ENCODE data around the gene BACE2. TPM values are rescaled to one million over a fixed set of nuclear protein-coding genes. Genes with fewer than 3 reads are reported as not detected.

Gene BACE2
- total and polyA plus RNA-seq, 2 donors (not counting 3 experiments of a cell fraction or from before 2014, with no cell fraction given): 113 to 184 TPM

DNA sequence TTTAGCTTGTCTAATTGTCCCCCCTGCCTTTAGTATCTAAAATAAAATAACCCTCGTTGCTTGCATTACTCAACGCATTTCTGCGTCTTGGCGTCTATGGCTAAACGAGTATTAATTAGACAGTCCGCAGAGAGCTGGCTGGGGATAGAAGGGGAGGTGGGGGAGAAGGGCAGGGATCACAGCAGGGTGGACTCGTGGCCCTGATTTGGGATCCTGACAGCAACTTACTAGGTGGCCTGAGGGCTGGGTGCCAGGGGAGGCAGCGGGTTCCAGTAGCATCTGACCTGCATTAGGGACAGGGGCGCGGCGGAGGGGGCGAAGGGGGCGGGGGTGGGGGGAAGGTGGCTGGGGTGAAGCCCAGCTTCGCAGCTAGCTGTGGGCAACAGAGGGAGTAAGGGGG, 1.1 kb upstream of the BACE2 start:
- CTCF ChIA-PET: interaction anchor here (0.9 to 1.9 kb wide), 8 partner anchors 8 to 116 kb away, joined by 3 to 9 read pairs (median 4); no protein-coding TSS in a partner anchor
- peak overlapping the region; percentile 58 for H2AFZ ChIP-seq (ENCODE audit: low read depth, low read length)
- dilution Hi-C loops (cut with MboI; ENCODE audit: extremely low pct_ligation_motif_present, low sequenced_read_pairs): no loop called here

More for the DNA sequence above, 1.1 kb upstream of the BACE2 start:
- POLR2A ChIA-PET: no interaction called here
- no TSS peak for BruUV-seq (replicated peaks)
- H3K27ac ChIP-seq (ENCODE audit: insufficient read depth, low read depth, low read length): no peak overlapping the region
- H3K4me1 ChIP-seq (ENCODE audit: control insufficient read depth, extremely low read depth, insufficient read depth, low read length): peaks cover 32% of the 10 kb centered on the region
- no peak overlapping the region for H3K9ac ChIP-seq (replicated peaks; ENCODE audit: extremely low read depth, insufficient read depth, low read length)
- no peaks in the 10 kb centered on the region for H4K20me1 ChIP-seq (replicated peaks; ENCODE audit: control insufficient read depth, extremely low read depth, insufficient read depth, low read length)
- no peak overlapping the region for H3K4me2 ChIP-seq (ENCODE audit: insufficient read depth, low read length)
- H3K9me3 ChIP-seq (replicated peaks; ENCODE audit: control insufficient read depth, insufficient read depth, low read length): no peaks in the 10 kb centered on the region
- peak overlapping the region in 1 of 3 experiments; percentile 95 for H3K4me3 ChIP-seq (replicated peaks in 1 of 3; ENCODE audit: insufficient read depth in 1 of 3, low read depth in 1 of 3, low read length in 3 of 3)
- H3K79me2 ChIP-seq (ENCODE audit: control insufficient read depth, insufficient read depth, low read length): peaks cover 4% of the 10 kb centered on the region
- no peaks in the 10 kb centered on the region for H3K9me1 ChIP-seq (replicated peaks; ENCODE audit: control insufficient read depth, extremely low read depth, insufficient read depth, low read length)
- no peaks in the 10 kb centered on the region for H3K36me3 ChIP-seq (ENCODE audit: control insufficient read depth in 2 of 2, extremely low read depth in 1 of 2, insufficient read depth in 2 of 2, low read length in 2 of 2)
- no peak for TF ChIP-seq POLR2AphosphoS5 (IDR thresholded peaks at IDR 0.05; ENCODE audit: insufficient read depth, low read depth, low read length)
- TF ChIP-seq FOS (IDR thresholded peaks at IDR 0.05; ENCODE audit: borderline replicate concordance, insufficient read depth, low read length): no peak
- TF ChIP-seq, protein P1, sequence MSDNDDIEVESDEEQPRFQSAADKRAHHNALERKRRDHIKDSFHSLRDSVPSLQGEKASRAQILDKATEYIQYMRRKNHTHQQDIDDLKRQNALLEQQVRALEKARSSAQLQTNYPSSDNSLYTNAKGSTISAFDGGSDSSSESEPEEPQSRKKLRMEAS (IDR thresholded peaks at IDR 0.05; ENCODE audit: insufficient read depth, insufficient read length): no peak
- TF ChIP-seq, protein P2, sequence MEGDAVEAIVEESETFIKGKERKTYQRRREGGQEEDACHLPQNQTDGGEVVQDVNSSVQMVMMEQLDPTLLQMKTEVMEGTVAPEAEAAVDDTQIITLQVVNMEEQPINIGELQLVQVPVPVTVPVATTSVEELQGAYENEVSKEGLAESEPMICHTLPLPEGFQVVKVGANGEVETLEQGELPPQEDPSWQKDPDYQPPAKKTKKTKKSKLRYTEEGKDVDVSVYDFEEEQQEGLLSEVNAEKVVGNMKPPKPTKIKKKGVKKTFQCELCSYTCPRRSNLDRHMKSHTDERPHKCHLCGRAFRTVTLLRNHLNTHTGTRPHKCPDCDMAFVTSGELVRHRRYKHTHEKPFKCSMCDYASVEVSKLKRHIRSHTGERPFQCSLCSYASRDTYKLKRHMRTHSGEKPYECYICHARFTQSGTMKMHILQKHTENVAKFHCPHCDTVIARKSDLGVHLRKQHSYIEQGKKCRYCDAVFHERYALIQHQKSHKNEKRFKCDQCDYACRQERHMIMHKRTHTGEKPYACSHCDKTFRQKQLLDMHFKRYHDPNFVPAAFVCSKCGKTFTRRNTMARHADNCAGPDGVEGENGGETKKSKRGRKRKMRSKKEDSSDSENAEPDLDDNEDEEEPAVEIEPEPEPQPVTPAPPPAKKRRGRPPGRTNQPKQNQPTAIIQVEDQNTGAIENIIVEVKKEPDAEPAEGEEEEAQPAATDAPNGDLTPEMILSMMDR (IDR thresholded peaks at IDR 0.05; ENCODE audit: extremely low read depth in 1 of 2, insufficient read depth in 1 of 2, low read depth in 1 of 2, low read length in 2 of 2): no peak
- no peak for TF ChIP-seq JUN (IDR thresholded peaks at IDR 0.05; ENCODE audit: borderline replicate concordance, insufficient read depth, insufficient read length, low read depth)
- TF ChIP-seq EZH2 (IDR thresholded peaks at IDR 0.05; ENCODE audit: borderline replicate concordance, low read depth, low read length, severe bottlenecking): no peak
- TF ChIP-seq GATA2 (IDR thresholded peaks at IDR 0.05; ENCODE audit: insufficient read depth, insufficient read length, low read depth, low read length): no peak
- no peak for TF ChIP-seq POLR2A (IDR thresholded peaks at IDR 0.05; ENCODE audit: low read depth, low read length)
- TF ChIP-seq MYC (IDR thresholded peaks at IDR 0.05; ENCODE audit: low read depth, low read length): no peak
- FAIRE-seq (no peak), DNase-seq (ENCODE audit: low read depth, low spot score) (no peak)
- H3K27me3 ChIP-seq (ENCODE audit: control insufficient read depth in 2 of 2, insufficient read depth in 2 of 2, low read length in 2 of 2): no peaks in the 10 kb centered on the region
- intact Hi-C loops (cut with micrococcal nuclease): loop anchor here (1.0 to 5.0 kb wide), 4 partner anchors 26 to 255 kb away; no protein-coding TSS in a partner anchor
